ENCODE results near the gene GAB2. TPM values are rescaled to one million over a fixed set of nuclear protein-coding genes. Genes with fewer than 3 reads are reported as not detected.
"Not testable (repeated sequence)": the region's sequence is repeated elsewhere in the genome, so short reads cannot be mapped to it uniquely, and the experiment has no call there.

GAB2 gene, protein sequence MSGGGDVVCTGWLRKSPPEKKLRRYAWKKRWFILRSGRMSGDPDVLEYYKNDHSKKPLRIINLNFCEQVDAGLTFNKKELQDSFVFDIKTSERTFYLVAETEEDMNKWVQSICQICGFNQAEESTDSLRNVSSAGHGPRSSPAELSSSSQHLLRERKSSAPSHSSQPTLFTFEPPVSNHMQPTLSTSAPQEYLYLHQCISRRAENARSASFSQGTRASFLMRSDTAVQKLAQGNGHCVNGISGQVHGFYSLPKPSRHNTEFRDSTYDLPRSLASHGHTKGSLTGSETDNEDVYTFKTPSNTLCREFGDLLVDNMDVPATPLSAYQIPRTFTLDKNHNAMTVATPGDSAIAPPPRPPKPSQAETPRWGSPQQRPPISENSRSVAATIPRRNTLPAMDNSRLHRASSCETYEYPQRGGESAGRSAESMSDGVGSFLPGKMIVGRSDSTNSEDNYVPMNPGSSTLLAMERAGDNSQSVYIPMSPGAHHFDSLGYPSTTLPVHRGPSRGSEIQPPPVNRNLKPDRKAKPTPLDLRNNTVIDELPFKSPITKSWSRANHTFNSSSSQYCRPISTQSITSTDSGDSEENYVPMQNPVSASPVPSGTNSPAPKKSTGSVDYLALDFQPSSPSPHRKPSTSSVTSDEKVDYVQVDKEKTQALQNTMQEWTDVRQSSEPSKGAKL
- total RNA-seq: 1 to 10 TPM; 1.4 to 1.8 TPM

DNA sequence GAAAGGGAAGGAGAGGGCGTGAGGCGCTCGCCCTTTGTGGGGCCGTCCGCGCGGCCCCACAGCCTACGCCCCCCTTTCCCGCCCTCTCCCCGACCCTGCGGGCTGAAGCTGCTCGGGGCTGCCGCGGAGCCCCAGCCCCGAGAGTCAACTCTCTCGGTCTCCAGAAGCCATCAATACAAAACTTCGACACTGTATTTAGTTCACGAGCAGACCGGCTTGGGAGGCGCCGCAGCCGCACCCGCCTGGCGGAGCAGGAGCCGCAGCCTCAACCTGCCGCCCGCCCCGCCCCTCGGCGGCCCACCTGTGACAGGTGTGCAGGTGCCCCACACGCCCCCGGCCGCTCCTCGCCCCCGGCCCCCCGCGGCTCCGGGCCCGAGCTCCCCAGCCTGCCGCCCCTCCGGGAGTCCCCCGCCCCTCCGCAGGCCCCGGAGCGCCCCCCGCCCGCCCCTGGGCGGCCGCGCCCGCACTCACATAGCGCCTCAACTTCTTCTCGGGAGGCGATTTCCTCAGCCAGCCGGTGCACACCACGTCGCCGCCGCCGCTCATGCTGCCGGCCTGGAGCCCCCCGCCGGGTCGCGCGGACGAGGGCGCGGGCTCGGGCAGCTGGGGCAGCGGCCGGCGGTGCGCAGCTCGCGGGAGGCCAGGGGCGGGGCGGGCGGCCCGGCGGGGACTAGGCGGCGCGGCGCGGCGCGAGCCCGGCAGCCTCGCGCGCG lies at the start of gene GAB2:
Gene GAB2, minus strand, starts transcription at position 646 of the 713 bp plus-strand sequence. Its CDS starts 100 bp downstream, at position 546.
- TF ChIP-seq, protein P1, sequence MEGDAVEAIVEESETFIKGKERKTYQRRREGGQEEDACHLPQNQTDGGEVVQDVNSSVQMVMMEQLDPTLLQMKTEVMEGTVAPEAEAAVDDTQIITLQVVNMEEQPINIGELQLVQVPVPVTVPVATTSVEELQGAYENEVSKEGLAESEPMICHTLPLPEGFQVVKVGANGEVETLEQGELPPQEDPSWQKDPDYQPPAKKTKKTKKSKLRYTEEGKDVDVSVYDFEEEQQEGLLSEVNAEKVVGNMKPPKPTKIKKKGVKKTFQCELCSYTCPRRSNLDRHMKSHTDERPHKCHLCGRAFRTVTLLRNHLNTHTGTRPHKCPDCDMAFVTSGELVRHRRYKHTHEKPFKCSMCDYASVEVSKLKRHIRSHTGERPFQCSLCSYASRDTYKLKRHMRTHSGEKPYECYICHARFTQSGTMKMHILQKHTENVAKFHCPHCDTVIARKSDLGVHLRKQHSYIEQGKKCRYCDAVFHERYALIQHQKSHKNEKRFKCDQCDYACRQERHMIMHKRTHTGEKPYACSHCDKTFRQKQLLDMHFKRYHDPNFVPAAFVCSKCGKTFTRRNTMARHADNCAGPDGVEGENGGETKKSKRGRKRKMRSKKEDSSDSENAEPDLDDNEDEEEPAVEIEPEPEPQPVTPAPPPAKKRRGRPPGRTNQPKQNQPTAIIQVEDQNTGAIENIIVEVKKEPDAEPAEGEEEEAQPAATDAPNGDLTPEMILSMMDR (IDR thresholded peaks at IDR 0.05): peak; percentile 18
- H3K36me3 Mint-ChIP-seq (ENCODE audit: low read depth): no peaks in the 10 kb centered on the region
- H3K4me1 Mint-ChIP-seq (ENCODE audit: low read depth): peaks cover 26% of the 10 kb centered on the region
- peak; percentile 11 for ATAC-seq
- intact Hi-C loops (cut with micrococcal nuclease): loop anchor here (2.0 to 10.0 kb wide), 2 partner anchors 147 to 193 kb away; no protein-coding TSS in a partner anchor
- no peak for DNase-seq
- peak within 1 kb of the TSS; percentile 40 for H3K27ac Mint-ChIP-seq
- H3K27me3 Mint-ChIP-seq: peaks cover 31% of the 10 kb centered on the region
- ChIA-PET CTCF (interaction anchor here (0.6 to 7.1 kb wide), 12 partner anchors 11 to 372 kb away, joined by 3 to 94 read pairs (median 4); partner anchors contain the start of gene ALG8), POLR2A (interaction anchor here (0.6 to 2.5 kb wide), 6 partner anchors 32 to 230 kb away, joined by 3 to 8 read pairs (median 4); partner anchors contain the start of gene USP35)
- peak within 1 kb of the TSS; percentile 75 for H3K4me3 Mint-ChIP-seq
- no peaks in the 10 kb centered on the region for H3K9me3 Mint-ChIP-seq

DNA sequence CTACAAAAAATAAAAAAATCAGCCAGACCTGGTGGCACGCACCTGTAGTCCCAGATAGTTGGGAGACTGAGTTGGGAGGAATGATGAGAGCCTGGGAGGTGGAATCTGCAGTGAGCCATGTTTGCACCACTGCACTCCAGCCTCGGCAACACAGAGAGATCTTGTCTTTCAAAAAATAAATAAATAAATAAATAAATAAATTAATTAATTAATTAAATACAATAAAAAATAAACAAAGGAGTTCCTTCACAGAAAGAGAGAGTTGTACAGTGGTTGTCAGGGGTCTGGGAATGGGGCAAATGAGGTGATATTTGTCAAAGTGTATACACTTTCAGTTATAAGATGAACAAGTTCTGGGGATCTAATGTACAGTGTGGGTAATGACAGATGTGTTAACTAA lies 49.8 kb upstream of the GAB2 start:
- no peak overlapping the region for H3K4me3 Mint-ChIP-seq
- H3K9me3 Mint-ChIP-seq: no peaks in the 10 kb centered on the region
- DNase-seq (no peak), ATAC-seq (no peak)
- no peaks in the 10 kb centered on the region for H3K27me3 Mint-ChIP-seq
- intact Hi-C loops (cut with micrococcal nuclease): no loop called here
- CTCF ChIA-PET: no interaction called here
- POLR2A ChIA-PET: no interaction called here
- TF ChIP-seq, protein P1 (IDR thresholded peaks at IDR 0.05): no peak
- peaks cover 15% of the 10 kb centered on the region for H3K4me1 Mint-ChIP-seq (ENCODE audit: low read depth)
- H3K27ac Mint-ChIP-seq: no peak overlapping the region
- peaks cover 31% of the 10 kb centered on the region for H3K36me3 Mint-ChIP-seq (ENCODE audit: low read depth)

DNA sequence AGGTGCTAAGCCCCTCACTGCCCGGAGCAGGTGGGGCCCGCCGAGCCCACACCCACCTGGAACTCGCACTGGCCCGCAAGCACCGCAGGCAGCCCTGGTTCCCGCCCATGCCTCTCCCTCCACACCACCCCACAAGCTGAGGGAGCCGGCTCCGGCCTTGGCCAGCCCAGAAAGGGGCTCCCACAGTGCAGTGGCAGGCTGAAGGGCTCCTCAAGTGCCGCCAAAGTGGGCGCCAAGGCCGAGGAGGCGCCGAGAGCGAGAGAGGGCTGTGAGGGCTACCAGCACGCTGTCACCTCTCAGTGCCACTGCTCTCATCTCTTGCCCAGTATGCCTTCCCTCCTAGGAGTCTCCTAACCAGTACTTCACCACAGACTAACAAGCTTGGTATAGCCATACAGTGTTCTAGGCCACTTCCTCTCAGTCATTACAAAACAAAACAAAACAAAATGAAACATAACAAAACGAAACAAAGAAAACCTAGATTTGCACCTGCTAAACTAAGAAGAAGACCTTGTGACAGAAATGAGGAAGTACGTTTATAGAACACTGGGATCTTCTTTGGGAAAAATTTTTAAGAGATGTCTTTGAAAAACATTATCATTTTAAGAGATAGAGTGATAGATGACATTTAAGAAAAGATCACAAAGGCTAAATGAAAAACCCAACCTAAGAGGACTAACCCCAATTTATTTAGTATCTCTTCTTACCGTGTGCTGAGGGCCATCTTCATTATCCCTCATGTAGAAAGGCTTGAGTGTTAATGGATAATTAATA lies 47.7 kb upstream of the GAB2 start:
- ATAC-seq: peak; percentile 99
- no peaks in the 10 kb centered on the region for H3K9me3 Mint-ChIP-seq
- peak; percentile 48 for DNase-seq
- H3K27me3 Mint-ChIP-seq: no peaks in the 10 kb centered on the region
- H3K4me3 Mint-ChIP-seq: peak overlapping the region; percentile 40
- peaks cover 43% of the 10 kb centered on the region for H3K36me3 Mint-ChIP-seq (ENCODE audit: low read depth)
- POLR2A ChIA-PET: interaction anchor here (0.6 kb wide), 1 partner anchor 28 kb away, joined by 3 read pairs; no protein-coding TSS in a partner anchor
- TF ChIP-seq, protein P1 (IDR thresholded peaks at IDR 0.05): no peak
- intact Hi-C loops (cut with micrococcal nuclease): no loop called here
- CTCF ChIA-PET: interaction anchor here (2.9 kb wide), 1 partner anchor 99 kb away, joined by 8 read pairs; no protein-coding TSS in a partner anchor
- peak overlapping the region; percentile 75 for H3K27ac Mint-ChIP-seq
- peaks cover 17% of the 10 kb centered on the region for H3K4me1 Mint-ChIP-seq (ENCODE audit: low read depth)

DNA sequence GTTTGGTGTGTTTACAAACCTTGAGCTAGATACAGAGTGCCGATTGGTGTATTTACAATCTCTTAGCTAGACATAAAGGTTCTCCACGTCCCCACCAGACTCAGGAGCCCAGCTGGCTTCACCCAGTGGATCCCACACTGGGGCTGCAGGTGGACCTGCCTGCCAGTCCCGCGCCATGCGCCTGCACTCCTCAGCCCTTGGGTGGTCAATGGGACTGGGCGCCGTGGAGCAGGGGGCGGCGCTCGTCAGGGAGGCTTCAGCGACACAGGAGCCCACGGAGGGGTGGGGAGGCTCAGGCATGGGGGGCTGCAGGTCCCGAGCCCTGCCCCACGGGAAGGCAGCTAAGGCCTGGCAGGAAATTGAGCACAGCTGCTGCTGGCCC lies 47.2 kb upstream of the GAB2 start:
- H3K4me3 Mint-ChIP-seq; H3K27me3 Mint-ChIP-seq; POLR2A ChIA-PET; intact Hi-C loops (cut with micrococcal nuclease); ATAC-seq; H3K9me3 Mint-ChIP-seq; DNase-seq: not testable (repeated sequence)
- CTCF ChIA-PET: interaction anchor here (2.9 kb wide), 1 partner anchor 100 kb away, joined by 8 read pairs; no protein-coding TSS in a partner anchor
- Mint-ChIP-seq H3K27ac (peak overlapping the region; percentile 33), H3K4me1 (ENCODE audit: low read depth) (peaks cover 18% of the 10 kb centered on the region), H3K36me3 (ENCODE audit: low read depth) (peaks cover 48% of the 10 kb centered on the region)

DNA sequence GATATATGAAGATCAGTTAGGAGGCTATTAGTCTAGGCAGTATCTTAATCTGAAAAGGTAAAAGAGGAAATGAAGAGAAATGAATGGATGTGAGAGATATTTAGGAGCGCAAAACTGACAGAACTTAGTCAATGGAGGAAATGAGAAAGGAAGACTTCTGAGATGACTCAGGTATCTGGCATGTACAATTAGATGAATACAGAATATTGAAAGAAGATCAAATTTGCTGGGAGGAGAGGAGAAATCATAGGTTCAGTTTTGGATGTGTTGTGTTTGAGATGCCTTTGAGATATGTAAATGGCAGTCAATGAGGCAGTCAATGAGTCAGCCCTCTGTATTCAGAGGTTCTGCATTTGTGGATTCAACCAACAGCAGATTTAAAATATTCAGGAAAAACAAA lies 42.9 kb upstream of the GAB2 start:
- Mint-ChIP-seq H3K4me1 (ENCODE audit: low read depth) (peaks cover 13% of the 10 kb centered on the region), H3K27me3 (no peaks in the 10 kb centered on the region), H3K27ac (no peak overlapping the region), H3K4me3 (no peak overlapping the region), H3K36me3 (ENCODE audit: low read depth) (peaks cover 52% of the 10 kb centered on the region), H3K9me3 (no peaks in the 10 kb centered on the region)
- TF ChIP-seq, protein P1 (IDR thresholded peaks at IDR 0.05): no peak
- CTCF ChIA-PET: no interaction called here
- ATAC-seq (no peak), DNase-seq (no peak)
- intact Hi-C loops (cut with micrococcal nuclease): no loop called here
- POLR2A ChIA-PET: no interaction called here

Measured in activated CD8-positive, alpha-beta T cell treated with anti-CD3 and anti-CD28 coated beads for 36 hours (primary cell).